ENCODE results near the gene CLRN2. TPM values are rescaled to one million over a fixed set of nuclear protein-coding genes. Genes with fewer than 3 reads are reported as not detected.
"Not testable (repeated sequence)": the region's sequence is repeated elsewhere in the genome, so short reads cannot be mapped to it uniquely, and the experiment has no call there.

Gene CLRN2
- total and polyA plus RNA-seq, 2 of the 4 experiments (the other 2 are of a cell fraction): not detected

- dilution Hi-C loops (cut with HindIII; ENCODE audit: low sequenced_read_pairs, unreplicated experiment): no loop called here
- no CpG with 5 or more reads among the region's 3 CpGs for WGBS, 2 experiments (ENCODE audit: extremely low coverage in 2 of 2, insufficient read length in 1 of 2)
- ATAC-seq (ENCODE audit: low read depth): no peak
Measured at GRCh38 chr4:17535906-17536305, 20.9 kb downstream of the CLRN2 start.

GRCh38 chr4:17537060-17537459 is 22.1 kb downstream of the CLRN2 start:
- H3K79me1 ChIP-seq (ENCODE audit: low read depth in 1 of 2, low read length in 2 of 2); H3K27me3 ChIP-seq (ENCODE audit: control insufficient read depth, insufficient read depth, low read length); H2AK5ac ChIP-seq (ENCODE audit: low read depth, low read length); H4K8ac ChIP-seq (ENCODE audit: low read depth in 2 of 2, low read length in 2 of 2); in situ Hi-C loops (cut with MboI; ENCODE audit: low sequenced_read_pairs); ATAC-seq (ENCODE audit: low read depth); H2BK5ac ChIP-seq (ENCODE audit: low read depth, low read length, poor library complexity, severe bottlenecking); intact Hi-C loops (cut with micrococcal nuclease); H3K27ac ChIP-seq (ENCODE audit: insufficient read depth, low read length); H3K14ac ChIP-seq (replicated peaks; ENCODE audit: low read depth, low read length); H2BK20ac ChIP-seq (ENCODE audit: low read depth, low read length); H3K18ac ChIP-seq (ENCODE audit: low read depth, low read length); H3K4me2 ChIP-seq (ENCODE audit: low read depth, low read length); H3K36me3 ChIP-seq (ENCODE audit: control insufficient read depth, insufficient read depth, low read length); H4K91ac ChIP-seq (ENCODE audit: insufficient read depth, low read depth, low read length); DNase-seq; H4K20me1 ChIP-seq (ENCODE audit: insufficient read depth, low read length); H4K5ac ChIP-seq (ENCODE audit: low read depth, low read length); H2BK120ac ChIP-seq (ENCODE audit: low read depth, low read length); POLR2A ChIA-PET (ENCODE audit: unreplicated experiment); H3K9me1 ChIP-seq (ENCODE audit: insufficient read depth, low read length); dilution Hi-C loops (cut with HindIII; ENCODE audit: low sequenced_read_pairs, unreplicated experiment); H2AFZ ChIP-seq (replicated peaks; ENCODE audit: low read length, poor library complexity); H3K9me3 ChIP-seq (ENCODE audit: control insufficient read depth, insufficient read depth, low read length); H3K4ac ChIP-seq (ENCODE audit: low read depth, low read length); H3K4me1 ChIP-seq (ENCODE audit: control insufficient read depth, insufficient read depth, low read length); H3K4me3 ChIP-seq (ENCODE audit: insufficient read depth, low read depth, low read length); H2AK9ac ChIP-seq (replicated peaks; ENCODE audit: low read depth, low read length, poor library complexity); H3K9ac ChIP-seq (ENCODE audit: low read depth, low read length); H3K56ac ChIP-seq (ENCODE audit: extremely low read depth, insufficient read depth, low read length); H2BK15ac ChIP-seq (ENCODE audit: low read depth, low read length); BruUV-seq (replicated peaks); H3K23ac ChIP-seq (ENCODE audit: low read depth, low read length): not testable (repeated sequence)
- CTCF ChIA-PET: interaction anchor here (0.6 kb wide), 1 partner anchor 235 kb away, joined by 3 read pairs; no protein-coding TSS in a partner anchor
- 100% methylated on average over 1 of the region's 6 CpGs; no CpG with 5 or more reads in 1 of the 2 experiments for WGBS, 2 experiments (ENCODE audit: extremely low coverage in 2 of 2, insufficient read length in 1 of 2)

More at GRCh38 chr4:17535906-17536305, 20.9 kb downstream of the CLRN2 start:
- H3K18ac ChIP-seq (ENCODE audit: low read depth, low read length): no peak overlapping the region
- in situ Hi-C loops (cut with MboI; ENCODE audit: low sequenced_read_pairs): no loop called here
- no peak overlapping the region for H2AK5ac ChIP-seq (ENCODE audit: low read depth, low read length)
- no peak for TF ChIP-seq POLR2A (IDR thresholded peaks at IDR 0.05; ENCODE audit: low read depth, low read length)
- no peak for TF ChIP-seq CTCF (conservative IDR thresholded peaks at IDR 0.05; ENCODE audit: low read depth, low read length)
- no peak for TF ChIP-seq MXI1 (IDR thresholded peaks at IDR 0.05; ENCODE audit: borderline replicate concordance, low read depth, low read length)
- H3K79me1 ChIP-seq (ENCODE audit: low read depth in 1 of 2, low read length in 2 of 2): no peaks in the 10 kb centered on the region
- H3K4ac ChIP-seq (ENCODE audit: low read depth, low read length): no peak overlapping the region
- H3K9ac ChIP-seq (ENCODE audit: low read depth, low read length): no peak overlapping the region
- H3K56ac ChIP-seq (ENCODE audit: extremely low read depth, insufficient read depth, low read length): no peak overlapping the region
- H3K4me3 ChIP-seq (ENCODE audit: insufficient read depth, low read depth, low read length): no peak overlapping the region
- no peak overlapping the region for H3K23ac ChIP-seq (ENCODE audit: low read depth, low read length)
- H3K27ac ChIP-seq (ENCODE audit: insufficient read depth, low read length): no peak overlapping the region
- BruUV-seq (replicated peaks): no TSS peak
- H3K4me2 ChIP-seq (ENCODE audit: low read depth, low read length): no peak overlapping the region
- H3K4me1 ChIP-seq (ENCODE audit: control insufficient read depth, insufficient read depth, low read length): no peaks in the 10 kb centered on the region
- no peak overlapping the region for H2AK9ac ChIP-seq (replicated peaks; ENCODE audit: low read depth, low read length, poor library complexity)
- H3K27me3 ChIP-seq (ENCODE audit: control insufficient read depth, insufficient read depth, low read length): no peaks in the 10 kb centered on the region; the same call in 1 of the 2 replicates
- H4K8ac ChIP-seq (ENCODE audit: low read depth in 2 of 2, low read length in 2 of 2): no peak overlapping the region
- H3K9me1 ChIP-seq (ENCODE audit: insufficient read depth, low read length): no peaks in the 10 kb centered on the region
- intact Hi-C loops (cut with micrococcal nuclease): no loop called here
- no peaks in the 10 kb centered on the region for H4K20me1 ChIP-seq (ENCODE audit: insufficient read depth, low read length)
- H2AFZ ChIP-seq (replicated peaks; ENCODE audit: low read length, poor library complexity): no peak overlapping the region
- no peak overlapping the region for H4K91ac ChIP-seq (ENCODE audit: insufficient read depth, low read depth, low read length)
- CTCF ChIA-PET: interaction anchor here (1.4 kb wide), 1 partner anchor 13 kb away, joined by 4 read pairs; no protein-coding TSS in a partner anchor
- no peaks in the 10 kb centered on the region for H3K36me3 ChIP-seq (ENCODE audit: control insufficient read depth, insufficient read depth, low read length)
- POLR2A ChIA-PET (ENCODE audit: unreplicated experiment): no interaction called here
- H2BK15ac ChIP-seq (ENCODE audit: low read depth, low read length): no peak overlapping the region
- no peak overlapping the region for H2BK120ac ChIP-seq (ENCODE audit: low read depth, low read length)
- no peak overlapping the region for H2BK20ac ChIP-seq (ENCODE audit: low read depth, low read length)
- H2BK5ac ChIP-seq (ENCODE audit: low read depth, low read length, poor library complexity, severe bottlenecking): no peak overlapping the region
- no peak overlapping the region for H3K14ac ChIP-seq (replicated peaks; ENCODE audit: low read depth, low read length)
- no peak overlapping the region for H4K5ac ChIP-seq (ENCODE audit: low read depth, low read length)
- no peaks in the 10 kb centered on the region for H3K9me3 ChIP-seq (ENCODE audit: control insufficient read depth, insufficient read depth, low read length)
- no peak for DNase-seq
